IPS-18c (cell line): ENCODE measurements around the gene PTPN1.

Experiments used
- H3K4me3 ChIP-seq: 2 replicates; pipeline ENCODE4 v1.7.0; 2013; ENCODE audit warnings: low read depth, mild to moderate bottlenecking, low read length, moderate library complexity; ENCODE audit not compliant: insufficient read depth
- H3K9me3 ChIP-seq: one replicate; pipeline ENCODE4 v1.6.1; 2013; ENCODE audit warnings: mild to moderate bottlenecking, low read length, moderate library complexity; ENCODE audit not compliant: control insufficient read depth, insufficient read depth

Gene PTPN1

GRCh38 chr20:50519036-50519762 is 9.0 kb downstream of the PTPN1 start:
- no peaks in the 10 kb centered on the region for H3K9me3 ChIP-seq
- no peak overlapping the region for H3K4me3 ChIP-seq

GRCh38 chr20:50520222-50520880 is 10.2 kb downstream of the PTPN1 start:
- H3K4me3 ChIP-seq = no peak overlapping the region
- no peaks in the 10 kb centered on the region for H3K9me3 ChIP-seq

GRCh38 chr20:50521221-50522052 is 11.3 kb downstream of the PTPN1 start:
- no peaks in the 10 kb centered on the region for H3K9me3 ChIP-seq
- no peak overlapping the region for H3K4me3 ChIP-seq

- no peaks in the 10 kb centered on the region for H3K9me3 ChIP-seq
- H3K4me3 ChIP-seq = no peak overlapping the region
Measured at GRCh38 chr20:50522053-50522674, 12.0 kb downstream of the PTPN1 start.

- no peak overlapping the region for H3K4me3 ChIP-seq
- no peaks in the 10 kb centered on the region for H3K9me3 ChIP-seq
Measured at GRCh38 chr20:50523552-50524167, 13.5 kb downstream of the PTPN1 start.

- no peaks in the 10 kb centered on the region for H3K9me3 ChIP-seq
- no peak overlapping the region for H3K4me3 ChIP-seq
Measured at GRCh38 chr20:50525681-50526080, 15.5 kb downstream of the PTPN1 start.

- Histone ChIP-seq H3K4me3 (no peak overlapping the region), H3K9me3 (no peaks in the 10 kb centered on the region)
Measured at GRCh38 chr20:50526403-50526989, 16.3 kb downstream of the PTPN1 start.

GRCh38 chr20:50527068-50527605 is 17.0 kb downstream of the PTPN1 start:
- Histone ChIP-seq H3K4me3 (no peak overlapping the region), H3K9me3 (no peaks in the 10 kb centered on the region)

GRCh38 chr20:50528129-50528528 is 17.9 kb downstream of the PTPN1 start:
- H3K4me3 ChIP-seq = no peak overlapping the region
- no peaks in the 10 kb centered on the region for H3K9me3 ChIP-seq

GRCh38 chr20:50528804-50529351 is 18.7 kb downstream of the PTPN1 start:
- Histone ChIP-seq H3K9me3 (no peaks in the 10 kb centered on the region), H3K4me3 (no peak overlapping the region)

- H3K9me3 ChIP-seq = no peaks in the 10 kb centered on the region
- H3K4me3 ChIP-seq = no peak overlapping the region
Measured at GRCh38 chr20:50532221-50532620, 22.0 kb downstream of the PTPN1 start.

GRCh38 chr20:50533061-50533460 is 22.9 kb downstream of the PTPN1 start:
- no peak overlapping the region for H3K4me3 ChIP-seq

GRCh38 chr20:50533464-50533863 is 23.3 kb downstream of the PTPN1 start:
- Histone ChIP-seq H3K9me3 (no peaks in the 10 kb centered on the region), H3K4me3 (no peak overlapping the region)

More at GRCh38 chr20:50533061-50533460, 22.9 kb downstream of the PTPN1 start:
- H3K9me3 ChIP-seq = no peaks in the 10 kb centered on the region

GRCh38 chr20:50534567-50534966 is 24.4 kb downstream of the PTPN1 start:
- Histone ChIP-seq H3K4me3 (no peak overlapping the region), H3K9me3 (no peaks in the 10 kb centered on the region)

- H3K4me3 ChIP-seq = no peak overlapping the region
- no peaks in the 10 kb centered on the region for H3K9me3 ChIP-seq
Measured at GRCh38 chr20:50535162-50535561, 25.0 kb downstream of the PTPN1 start.

GRCh38 chr20:50536333-50536732 is 26.1 kb downstream of the PTPN1 start:
- Histone ChIP-seq H3K9me3 (no peaks in the 10 kb centered on the region), H3K4me3 (no peak overlapping the region)
